Panc1 (cell line): Measurements from ENCODE around the gene SERTAD4.

Experiments
- CTCF ChIP-seq: fragments of 450-650 bp; IDR thresholded peaks from 2 replicates; pipeline ENCODE4 v1.5.1; 2017; ENCODE audit warnings: mild to moderate bottlenecking
- REST ChIP-seq, 2 experiments: IDR thresholded peaks; 2 replicates each; pipeline ENCODE4 v1.6.1; 2011 to 2012; ENCODE audit warnings: low read depth in 2 of 2, control low read depth in 1 of 2, low read length in 1 of 2, mild to moderate bottlenecking in 1 of 2, moderate library complexity in 1 of 2; ENCODE audit not compliant: insufficient read depth in 1 of 2
- TCF7L2 ChIP-seq: IDR thresholded peaks from 2 replicates; pipeline ENCODE4 v1.6.1; 2011; ENCODE audit warnings: mild to moderate bottlenecking, low read depth, low read length, inconsistent platforms

- no peak for TF ChIP-seq CTCF
- no peak for TF ChIP-seq TCF7L2
- no peak for TF ChIP-seq REST (IDR thresholded peaks at IDR 0.05; ENCODE audit: insufficient read depth in 1 of 2, low read depth in 2 of 2, low read length in 1 of 2)
Measured at GRCh38 chr1:210236840-210237409, 4.3 kb downstream of the SERTAD4 start.
